HG02981 (cell line): ENCODE measurements around the gene PSMG4.

ENCODE experiments used
- ATAC-seq: cut with Tn5 transposase; IDR thresholded peaks from one replicate; pipeline ENCODE4 v1.9.1; 2021; ENCODE audit warnings: mild to moderate bottlenecking, moderate library complexity; ENCODE audit not compliant: unreplicated experiment

Gene PSMG4

DNA sequence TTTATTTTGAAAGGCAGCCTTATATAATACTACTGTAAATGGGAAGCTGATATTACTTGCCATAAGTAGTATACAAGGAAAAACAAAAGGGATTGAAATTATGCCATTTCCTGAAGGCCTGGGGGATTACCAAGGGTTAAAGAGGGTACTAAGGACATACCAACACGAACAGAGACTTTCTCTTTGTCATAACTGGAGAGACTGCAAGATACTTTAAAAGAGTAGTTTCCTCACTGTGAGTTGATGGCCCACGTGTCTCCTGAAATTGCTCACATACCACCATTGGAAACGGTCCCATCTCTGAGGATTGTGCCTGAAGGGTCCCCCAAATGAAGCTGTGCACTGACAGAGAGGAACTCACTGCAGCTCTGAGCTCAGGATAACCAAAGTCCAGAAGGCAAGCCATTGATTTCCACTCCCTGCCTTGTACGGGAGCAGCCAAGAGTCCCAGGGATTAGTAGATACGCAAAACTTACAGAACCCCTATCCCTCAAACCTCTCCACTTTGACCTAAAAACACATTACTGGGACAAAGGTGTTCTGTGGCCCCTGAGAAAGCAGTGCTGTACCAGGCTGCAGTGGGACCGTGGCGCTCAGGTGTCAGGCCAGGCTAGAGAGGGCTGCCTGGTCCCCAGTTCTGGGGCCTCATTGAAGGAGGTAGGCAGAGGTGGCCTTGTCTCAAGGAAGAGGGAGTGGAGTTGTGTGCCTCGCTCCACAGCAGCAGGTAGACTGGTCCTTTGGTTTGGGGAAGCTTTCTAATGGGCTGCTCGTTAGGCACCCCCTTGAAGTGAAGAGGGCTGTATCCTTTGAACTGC is 15.2 kb downstream of the PSMG4 start:
- no peak for ATAC-seq

DNA sequence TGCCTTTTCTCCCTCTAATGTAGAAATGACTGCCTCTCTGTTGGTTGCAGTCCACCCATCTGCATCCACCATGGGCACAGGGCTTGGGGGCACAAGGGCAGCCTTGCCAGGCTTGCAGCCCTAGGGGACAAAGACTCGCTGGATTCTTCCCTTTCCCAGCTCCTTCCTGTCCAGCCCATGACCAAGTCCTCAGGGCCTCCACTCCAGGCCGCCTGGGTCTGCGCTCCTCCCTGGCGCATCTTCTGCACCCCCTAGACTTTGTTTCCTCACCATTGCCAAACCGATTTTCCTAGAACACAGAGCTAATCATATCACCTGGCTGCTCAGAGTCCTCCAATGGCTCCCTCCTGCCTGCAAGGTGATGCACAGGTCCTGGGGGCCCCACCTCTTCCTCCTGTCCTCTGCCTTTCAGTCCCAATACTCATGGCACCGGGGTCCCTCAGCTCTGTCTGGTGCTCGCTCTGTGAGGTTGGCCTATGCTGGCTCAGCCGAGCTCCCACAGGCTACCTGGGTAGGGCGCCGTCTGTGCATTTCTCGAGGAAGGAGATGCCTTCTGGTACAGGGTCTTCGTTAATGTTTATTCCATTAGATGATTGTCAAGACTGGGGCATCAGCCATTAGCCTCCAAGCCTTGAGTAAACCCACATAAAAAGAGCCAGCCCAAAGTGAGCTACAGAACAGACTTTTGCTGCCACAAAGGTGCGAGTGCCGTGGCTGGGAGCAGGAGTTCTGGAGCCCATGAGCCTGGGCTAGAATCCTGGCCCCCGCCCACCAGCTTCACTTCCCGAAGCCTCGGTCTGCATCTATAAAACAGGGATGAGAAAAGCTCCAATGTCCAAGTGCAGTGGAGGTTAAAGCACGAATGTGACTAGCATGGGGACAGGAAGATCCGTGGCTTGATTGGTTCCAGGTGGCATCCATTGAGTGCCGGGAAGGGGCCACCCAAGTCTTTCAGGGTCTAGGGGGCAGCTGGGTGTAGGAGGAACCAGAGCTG is 17.7 kb downstream of the PSMG4 start:
- no peak for ATAC-seq

DNA sequence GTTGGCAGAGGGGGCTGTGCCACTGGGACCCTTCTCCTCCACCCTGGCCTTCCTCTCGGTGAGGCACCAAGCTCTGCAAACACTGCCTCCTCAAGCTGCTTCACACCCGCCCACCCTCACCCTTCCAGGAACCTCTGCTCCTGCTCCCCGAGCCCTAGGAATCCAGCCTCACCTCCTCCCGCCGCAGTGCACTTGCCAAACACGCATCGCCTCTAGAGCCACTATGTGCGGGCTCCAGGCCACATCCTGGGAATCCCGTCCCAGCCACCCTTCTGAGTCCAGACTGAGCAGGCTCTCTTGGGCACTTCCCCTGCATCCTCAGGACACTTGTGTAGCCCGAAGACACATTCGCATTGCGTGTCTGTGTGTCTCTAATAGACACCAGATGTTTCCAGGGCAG is 18.5 kb downstream of the PSMG4 start:
- no peak for ATAC-seq

DNA sequence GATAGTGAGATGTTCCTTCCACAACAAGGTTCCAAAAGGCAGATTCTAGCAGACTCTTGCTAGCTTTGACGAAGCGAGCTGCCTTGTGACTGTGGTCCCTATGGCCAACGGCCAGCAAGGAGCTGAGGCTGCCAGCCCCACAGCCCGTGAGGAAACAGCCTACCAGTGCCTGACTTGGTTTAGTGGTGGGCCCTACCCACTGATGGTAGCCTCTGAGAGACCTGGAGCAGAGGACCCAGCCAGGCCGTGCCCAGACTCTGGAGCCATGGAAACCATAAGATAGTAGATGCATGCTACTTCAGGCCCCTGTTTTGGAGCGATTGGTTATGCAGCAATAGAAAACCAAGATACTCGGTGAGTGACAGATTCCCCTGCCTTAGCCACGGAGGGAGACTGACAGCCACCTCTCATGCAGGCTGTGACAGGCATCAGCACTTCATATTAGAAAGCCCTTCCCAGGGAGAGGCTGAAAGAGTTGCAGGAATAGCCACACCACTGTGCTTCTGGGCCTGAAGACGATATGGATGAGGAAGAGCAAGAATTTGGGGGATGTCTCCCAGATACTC is 19.2 kb downstream of the PSMG4 start:
- ATAC-seq = no peak

DNA sequence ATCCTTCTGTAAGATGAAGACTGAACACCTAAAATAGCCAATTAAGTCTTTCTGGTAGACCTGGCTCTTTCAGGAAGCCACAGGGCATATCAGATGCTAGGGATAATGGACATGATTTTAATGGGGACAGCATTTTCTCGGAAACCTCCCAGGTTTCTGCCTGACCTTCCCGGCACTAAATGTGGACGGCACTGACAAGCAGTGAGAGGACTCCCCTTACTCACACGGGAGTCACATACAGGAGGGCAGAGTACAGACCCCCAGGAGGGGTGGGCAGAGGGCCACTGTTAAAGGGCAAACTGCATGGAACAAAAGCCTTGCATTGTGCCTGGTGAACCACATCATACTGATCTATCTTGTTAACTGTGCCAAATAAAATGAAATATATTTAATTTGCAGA is 19.9 kb downstream of the PSMG4 start:
- no peak for ATAC-seq

DNA sequence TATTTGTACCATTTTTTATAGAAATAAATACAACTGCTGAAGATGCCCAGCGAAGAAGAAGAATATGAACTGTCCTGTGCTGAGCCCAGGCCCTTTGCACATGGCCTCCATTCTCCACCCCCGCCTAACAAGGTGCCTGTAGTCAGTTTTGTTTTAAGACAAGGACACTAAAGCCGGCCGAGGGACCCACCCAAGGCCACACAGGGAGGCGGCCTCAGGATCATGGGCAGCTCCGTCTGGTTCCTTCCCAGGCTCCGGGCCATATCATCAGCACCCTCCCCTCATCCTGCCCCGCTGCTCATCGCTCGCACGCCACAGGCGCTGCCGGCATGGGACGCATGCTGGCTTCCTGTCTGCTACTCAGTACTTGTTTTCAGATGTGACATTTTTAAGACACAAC is 21.3 kb downstream of the PSMG4 start:
- no peak for ATAC-seq

DNA sequence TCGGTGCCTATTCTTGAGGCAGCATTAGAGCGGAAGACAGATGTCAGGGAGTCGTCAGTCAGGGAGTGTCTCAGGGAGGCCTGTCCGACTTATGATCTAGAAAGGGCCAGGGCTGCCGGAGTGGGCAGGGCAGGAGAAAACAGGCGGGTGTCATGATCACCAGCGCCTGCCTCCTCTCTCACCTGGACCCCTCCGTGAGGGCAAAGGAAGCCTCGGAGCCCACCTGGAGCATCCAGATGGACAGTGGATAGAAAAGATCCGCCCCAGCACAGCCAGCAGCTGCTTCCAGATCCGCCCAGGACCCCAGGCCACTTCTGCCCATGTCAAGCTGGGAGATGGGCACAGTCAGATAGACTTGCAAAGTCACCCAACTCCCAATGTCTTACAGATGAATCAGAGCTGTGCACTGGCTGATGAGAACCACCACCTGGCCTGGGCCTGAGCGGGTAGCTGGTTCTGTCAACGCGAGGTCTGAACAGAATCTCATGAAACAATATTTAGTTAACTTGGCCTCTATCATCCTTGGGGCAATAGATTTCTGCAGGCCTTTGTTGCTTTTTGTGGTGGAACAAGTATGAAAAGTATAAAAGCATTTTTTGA is 22.2 kb downstream of the PSMG4 start:
- no peak for ATAC-seq

DNA sequence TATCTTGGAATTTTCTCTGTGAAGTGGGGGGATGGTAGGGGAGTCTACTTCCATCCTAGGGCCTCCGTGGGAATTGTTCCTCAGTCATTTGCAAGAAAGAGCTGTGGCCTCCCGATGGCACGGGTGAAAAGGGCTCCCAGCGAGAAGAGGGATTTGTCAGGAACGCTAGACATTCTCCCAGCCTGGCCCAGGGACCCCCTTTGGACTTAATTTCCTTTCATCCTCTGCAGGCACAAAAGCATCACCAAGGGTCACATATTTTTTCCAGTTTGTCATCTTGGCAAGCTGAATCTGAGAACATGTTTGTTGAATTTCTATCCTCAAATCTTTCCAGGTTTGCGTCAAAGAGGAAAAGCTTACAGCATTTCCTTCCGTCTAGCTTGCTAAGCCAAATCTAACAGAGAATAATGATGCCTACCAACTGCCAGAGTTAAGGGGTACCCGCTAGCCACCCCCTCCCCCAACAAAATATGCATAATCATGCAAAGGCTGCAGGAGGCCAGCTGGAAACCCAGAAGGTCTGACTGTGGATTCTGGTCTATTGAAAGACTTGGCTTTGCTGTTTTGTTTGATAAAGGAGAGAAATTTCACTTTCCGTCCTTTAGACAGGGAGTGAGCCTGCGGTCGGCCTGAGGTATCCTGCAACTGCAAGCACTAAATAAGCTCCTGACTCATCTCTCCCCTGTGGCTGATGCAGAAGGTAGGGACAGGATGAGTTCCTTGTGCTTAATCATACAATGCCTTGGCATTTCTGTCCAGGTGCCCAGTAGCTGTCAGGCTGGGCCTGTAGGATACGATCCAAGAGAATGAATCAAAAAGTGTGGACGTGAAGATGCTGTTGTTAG is 23.1 kb downstream of the PSMG4 start:
- ATAC-seq = no peak

DNA sequence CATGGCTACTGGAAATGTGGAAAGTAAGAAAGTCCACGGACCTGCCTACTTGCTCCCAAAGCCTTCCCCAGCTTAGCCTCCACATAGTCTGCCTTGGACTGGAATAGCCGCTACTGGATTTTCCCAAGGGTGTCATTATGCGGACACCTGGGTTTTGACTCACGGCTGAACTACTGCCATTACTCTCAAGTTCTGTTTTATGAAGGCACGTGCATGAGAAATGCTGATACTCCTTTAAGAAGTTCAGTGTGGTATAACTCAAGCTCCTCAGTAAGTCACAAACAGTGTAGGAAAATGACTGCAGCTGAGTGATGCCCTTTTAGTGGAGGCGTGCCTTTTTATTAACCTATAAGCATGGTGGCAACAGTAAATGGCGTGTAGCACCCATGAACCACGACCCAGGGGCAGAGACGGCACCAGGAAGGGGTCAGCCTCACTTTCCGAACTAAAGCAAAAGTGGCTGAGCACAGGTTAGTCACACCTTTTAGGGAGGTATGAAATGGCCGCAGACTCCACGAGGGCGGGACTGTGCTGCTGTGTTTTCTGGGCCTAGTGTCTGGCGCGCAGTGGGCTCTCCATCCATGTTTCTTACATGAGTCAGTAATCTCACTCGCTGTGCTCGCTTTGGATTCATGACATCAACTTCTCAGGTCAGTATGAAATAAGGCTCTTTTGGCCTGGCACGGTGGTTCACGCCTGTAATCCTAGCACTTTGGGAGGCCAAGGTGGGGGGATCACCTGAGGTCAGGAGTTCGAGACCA is 23.9 kb downstream of the PSMG4 start:
- no peak for ATAC-seq

DNA sequence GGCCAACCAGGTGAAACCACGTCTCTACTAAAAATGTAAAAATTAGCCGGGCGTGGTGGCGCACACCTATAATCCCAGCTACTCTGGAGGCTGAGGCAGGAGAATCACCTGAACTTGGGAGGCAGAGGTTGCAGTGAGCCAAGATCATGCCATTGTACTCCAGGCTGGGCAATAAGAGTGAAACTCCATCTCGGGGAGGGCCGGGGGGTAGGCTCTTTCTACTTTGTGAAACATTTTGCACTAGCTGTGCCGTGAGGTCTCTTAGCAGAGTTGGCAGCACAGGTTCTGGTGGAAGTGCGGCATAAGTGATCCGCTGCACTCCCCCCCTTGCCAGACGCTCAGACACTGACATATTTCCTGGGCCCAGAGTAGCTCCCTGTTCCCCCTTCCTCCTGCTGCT is 24.5 kb downstream of the PSMG4 start:
- ATAC-seq = no peak

DNA sequence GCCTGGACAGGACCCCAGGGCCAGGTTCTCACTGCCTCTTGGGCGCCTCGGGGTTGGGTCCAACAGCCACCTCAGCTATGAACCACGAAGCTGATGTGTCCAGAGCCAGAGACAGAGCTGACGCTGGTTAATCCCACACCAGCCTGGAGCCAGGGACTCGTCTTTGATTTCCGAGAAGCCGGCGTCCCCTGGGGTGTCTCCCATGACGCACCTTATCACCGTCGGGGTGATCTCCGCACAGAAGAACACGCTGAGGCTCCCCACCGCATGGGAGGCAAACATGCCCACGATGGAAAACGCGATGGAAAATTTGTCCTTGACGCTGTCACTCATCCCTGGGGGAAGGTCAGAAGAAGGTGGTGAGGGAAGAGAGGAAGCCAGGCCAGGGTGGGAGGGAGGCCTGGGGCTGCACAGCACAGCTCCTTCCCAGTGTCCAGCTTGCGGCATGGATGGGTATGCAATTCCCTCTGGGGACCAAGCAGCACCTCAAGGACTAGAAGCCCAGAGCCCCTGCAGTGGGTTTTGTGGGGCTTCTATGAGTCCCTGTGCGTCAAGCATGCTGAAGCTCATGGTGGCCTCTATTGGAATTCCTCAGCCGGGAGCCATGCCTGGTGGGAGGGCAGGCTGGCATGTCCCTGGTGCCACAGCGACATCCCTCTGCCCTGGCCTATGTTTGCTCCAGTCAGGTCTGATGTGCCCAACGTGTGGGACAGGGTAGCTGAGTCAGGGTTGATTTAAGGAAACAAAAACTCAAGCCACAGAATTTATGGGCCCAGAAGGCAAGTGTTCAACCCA is 25.1 kb downstream of the PSMG4 start:
- ATAC-seq = no peak

DNA sequence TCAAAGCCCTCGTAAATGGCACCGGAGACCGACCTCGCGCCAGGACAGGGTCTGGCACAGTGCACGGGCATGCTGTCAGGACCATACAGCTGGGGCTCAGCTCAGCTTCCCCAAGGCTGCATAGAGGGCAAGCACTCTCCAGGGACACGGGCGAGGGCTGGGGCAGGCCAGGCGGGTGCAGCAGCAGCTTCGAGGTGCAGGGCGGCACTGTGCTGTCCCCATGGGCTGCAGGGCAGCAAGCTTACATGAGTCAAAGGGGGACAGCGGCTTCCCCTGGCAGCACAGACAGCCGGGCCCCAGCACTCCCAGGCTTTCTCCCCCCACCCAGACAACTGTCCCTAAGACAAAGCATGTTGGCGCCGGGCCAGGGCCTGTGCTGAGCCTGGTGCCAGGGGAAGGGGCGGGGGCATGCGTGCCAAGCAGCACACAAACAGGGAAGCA is 25.7 kb downstream of the PSMG4 start:
- ATAC-seq = no peak

DNA sequence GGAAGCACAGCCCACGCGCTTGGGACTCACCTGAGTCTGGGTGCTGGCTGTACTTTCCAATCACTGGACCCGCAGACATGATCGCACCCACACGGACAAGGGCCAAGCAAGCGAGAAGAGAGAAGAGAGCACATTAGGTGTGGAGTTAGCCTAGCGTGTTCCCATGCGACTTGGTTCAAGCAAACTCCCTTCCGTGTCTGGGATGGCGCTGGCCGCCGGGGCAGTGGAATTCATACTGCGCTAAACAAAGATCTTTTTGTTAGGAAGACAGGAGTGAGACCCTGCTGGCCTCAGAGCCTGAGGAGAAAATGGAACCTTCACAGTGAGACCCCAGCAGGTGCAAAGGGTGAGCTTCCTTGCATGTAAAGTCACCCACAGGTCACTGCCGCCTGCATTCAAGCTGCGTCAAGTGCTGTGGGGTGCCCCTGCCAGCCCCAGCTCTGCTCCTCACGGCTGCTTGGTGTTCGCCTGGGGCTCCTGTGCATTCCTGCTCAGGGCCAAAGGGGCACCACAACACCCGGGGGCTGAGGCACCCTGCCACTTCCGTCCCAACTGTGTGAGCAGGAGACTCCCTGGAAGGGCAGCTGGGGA is 26.4 kb downstream of the PSMG4 start:
- no peak for ATAC-seq

DNA sequence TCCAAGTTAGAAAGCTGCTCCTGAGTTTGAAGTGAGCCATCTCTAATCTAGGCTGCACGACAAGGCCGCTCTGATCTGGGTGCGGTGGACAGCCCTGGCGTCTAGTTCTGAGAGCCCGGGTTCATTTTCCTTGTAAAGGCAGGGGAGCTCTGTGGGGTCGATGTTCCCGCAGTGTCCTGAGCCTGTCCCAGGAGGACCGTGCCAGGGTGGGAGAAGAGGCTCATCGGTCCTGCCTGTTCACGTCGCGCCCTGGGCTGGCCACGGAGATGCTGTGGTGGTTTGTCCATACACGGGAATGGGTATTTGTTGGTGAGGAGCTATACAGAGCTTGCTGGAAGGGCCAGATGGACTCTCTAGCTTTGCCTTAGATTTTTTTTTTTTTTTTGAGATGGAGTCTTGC is 27.0 kb downstream of the PSMG4 start:
- ATAC-seq = no peak

DNA sequence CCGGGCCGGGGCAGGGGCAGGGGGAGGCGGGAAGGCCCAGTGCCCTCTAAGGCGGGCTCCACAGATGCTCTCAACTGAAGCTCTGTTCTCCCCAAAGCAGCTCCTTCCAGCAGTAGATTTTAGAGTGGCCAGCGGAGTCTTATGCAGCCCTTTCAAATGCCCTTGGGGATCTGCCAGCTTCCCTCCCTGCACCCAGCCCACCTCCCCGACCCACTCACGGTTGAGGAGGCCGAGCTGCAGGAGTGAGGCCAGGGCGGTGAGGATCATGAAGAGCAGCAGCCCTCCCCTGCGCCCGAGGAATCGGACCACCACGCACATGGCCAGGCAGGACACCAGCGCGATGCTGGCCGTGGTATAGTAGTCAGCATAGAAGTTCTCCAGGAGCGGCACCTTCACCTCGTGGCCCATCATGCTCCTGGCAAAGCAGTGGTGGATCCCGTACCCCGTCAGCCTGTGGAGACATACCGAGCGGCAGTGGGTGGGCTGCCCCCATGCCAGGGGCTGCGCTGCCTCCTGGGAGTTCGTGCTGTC is 28.0 kb downstream of the PSMG4 start:
- ATAC-seq = no peak

DNA sequence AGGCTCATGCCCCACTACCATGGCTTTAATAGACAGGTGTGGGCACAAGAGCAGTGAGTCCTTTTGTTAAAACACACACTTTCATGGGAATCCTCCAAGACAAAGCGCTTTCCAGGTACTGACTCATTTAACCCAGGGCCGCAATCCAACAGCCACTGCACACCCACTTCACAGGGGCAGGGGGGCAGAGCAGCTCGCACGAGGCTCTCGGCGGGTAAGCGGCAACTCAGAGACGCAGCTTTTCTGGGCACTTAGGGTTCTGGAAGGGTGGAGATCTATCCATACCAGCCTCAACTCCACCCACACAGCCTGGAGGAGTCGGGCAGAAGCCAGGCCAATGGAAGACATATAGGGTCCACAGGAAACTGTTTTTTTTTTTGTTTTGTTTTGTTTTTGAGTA is 28.6 kb downstream of the PSMG4 start:
- ATAC-seq = no peak

DNA sequence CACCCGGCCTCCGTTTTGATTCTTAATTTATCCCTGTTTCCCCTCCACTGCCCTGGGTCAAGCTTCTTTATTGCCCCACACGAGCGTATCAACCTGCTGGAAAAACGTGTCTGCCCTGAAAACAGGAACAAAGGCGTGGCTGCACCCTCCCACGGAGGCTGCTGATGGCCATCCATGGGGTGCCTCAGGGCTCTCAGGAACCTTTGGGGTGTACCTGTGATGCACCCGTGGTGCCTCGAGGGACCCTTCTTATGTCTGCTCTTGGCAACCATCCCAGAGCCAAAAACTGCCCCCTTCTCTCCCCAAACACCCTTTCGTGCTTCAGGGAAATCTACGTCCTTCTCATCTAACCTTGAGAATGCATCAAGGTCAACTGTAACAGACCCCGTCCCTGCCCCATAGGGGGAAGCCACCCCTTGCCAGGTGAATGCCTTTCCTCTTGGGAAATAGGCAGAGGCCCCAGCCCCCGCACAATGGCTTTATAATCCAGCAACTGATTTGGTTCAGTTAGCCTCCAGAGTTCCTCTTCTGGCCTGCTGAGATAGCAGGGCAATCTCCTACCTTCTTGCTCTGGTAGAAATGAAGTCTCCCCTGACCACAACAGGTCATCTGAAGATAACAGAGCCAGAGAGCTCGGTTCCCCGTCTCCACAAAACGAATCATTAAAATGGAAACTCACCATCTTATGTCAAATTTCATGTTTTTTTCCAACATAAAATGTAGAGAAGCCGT is 29.4 kb downstream of the PSMG4 start:
- no peak for ATAC-seq
